H1 (cell line): ENCODE results near the gene PLA2G4A. TPM values are rescaled to one million over a fixed set of nuclear protein-coding genes. Genes with fewer than 3 reads are reported as not detected.

Source experiments
- KDM4A ChIP-seq: IDR thresholded peaks from one replicate; pipeline ENCODE4 v1.7.1; 2012; ENCODE audit warnings: low read depth, mild to moderate bottlenecking, moderate library complexity, low read length, inconsistent platforms; ENCODE audit not compliant: severe bottlenecking
- RBBP5 ChIP-seq: IDR thresholded peaks from 2 replicates; pipeline ENCODE4 v1.7.1; 2012; ENCODE audit warnings: low read depth, mild to moderate bottlenecking, inconsistent platforms, low read length, moderate library complexity, borderline replicate concordance
- polyA plus RNA-seq, 7 experiments: library from polyadenylated mRNA; depleted of rRNA in 3 of 7; stranded (reverse) in 5 of 7; unstranded in 2 of 7; fragments of >200 nt in 5 of 7; fragments of 200-250 nt in 2 of 7; gene quantifications; 1 replicate in 5 of 7; 2 replicates in 1 of 7; 4 replicates in 1 of 7; pipeline versions ENCODE4 v1.2.1 to v1.2.3, GENCODE V29; 2011 to 2013; ENCODE audit warnings: missing spikeins in 2 of 7, mixed read lengths in 2 of 7
- total RNA-seq: library from RNA; stranded (reverse); fragmentation: NEBNext Ultra II Directional; extraction: Animal tissue kit (Norgen Biotek cat#: 25700); gene quantifications from 2 replicates; pipeline ENCODE4 v1.2.1, GENCODE V29; 2021

PLA2G4A gene
- total and polyA plus RNA-seq, 2 of the 8 experiments (the other 6 are each of a cell fraction or from before 2014, with no cell fraction given): 0.63 to 1.4 TPM

- no peak for TF ChIP-seq RBBP5
- TF ChIP-seq KDM4A: no peak
- TF ChIP-seq, all 59 proteins: peak for 0
These were observed 168.1 kb downstream of the PLA2G4A start (continued) for GRCh38 chr1:186996816-186997215.
